Hepatocyte (in vitro differentiated cells): ENCODE results near the gene TRPM3.

Experiments used
- CTCF ChIP-seq: fragments of 200-600 bp; sonication (generic); IDR thresholded peaks from 2 replicates; pipeline ENCODE4 v1.5.1; 2016; ENCODE audit warnings: antibody characterized with exemption, mild to moderate bottlenecking; ENCODE audit not compliant: poor library complexity
- EZH2 ChIP-seq: fragments of 200-600 bp; sonication (generic); IDR thresholded peaks from 2 replicates; pipeline ENCODE4 v1.6.1; 2016; ENCODE audit warnings: antibody characterized with exemption, mild to moderate bottlenecking, borderline replicate concordance
- EZH2phosphoT487 ChIP-seq: fragments of 200-600 bp; sonication (generic); IDR thresholded peaks from one replicate; pipeline ENCODE4 v1.6.1; 2018; ENCODE audit warnings: antibody characterized with exemption, mild to moderate bottlenecking, low read depth, moderate library complexity; ENCODE audit not compliant: unreplicated experiment, severe bottlenecking

- TF ChIP-seq CTCF: no peak
- TF ChIP-seq EZH2: no peak
- TF ChIP-seq EZH2phosphoT487: no peak
Observed at GRCh38 chr9:70502690-70503089, 618.7 kb downstream of the TRPM3 start.
